OCI-M2 (cell line): ENCODE data around the gene ROBO1.

ENCODE experiments used
- DNase-seq: peaks from one replicate; lab custom pipeline; 2025; ENCODE audit not compliant: unreplicated experiment; lab: John Stamatoyannopoulos, UW

The ROBO1 gene

GRCh38 chr3:79385211-79385610 is 382.6 kb downstream of the ROBO1 start:
- DNase-seq: no peak

- DNase-seq: no peak
These were observed 384.3 kb downstream of the ROBO1 start for GRCh38 chr3:79383402-79384012.

DNA sequence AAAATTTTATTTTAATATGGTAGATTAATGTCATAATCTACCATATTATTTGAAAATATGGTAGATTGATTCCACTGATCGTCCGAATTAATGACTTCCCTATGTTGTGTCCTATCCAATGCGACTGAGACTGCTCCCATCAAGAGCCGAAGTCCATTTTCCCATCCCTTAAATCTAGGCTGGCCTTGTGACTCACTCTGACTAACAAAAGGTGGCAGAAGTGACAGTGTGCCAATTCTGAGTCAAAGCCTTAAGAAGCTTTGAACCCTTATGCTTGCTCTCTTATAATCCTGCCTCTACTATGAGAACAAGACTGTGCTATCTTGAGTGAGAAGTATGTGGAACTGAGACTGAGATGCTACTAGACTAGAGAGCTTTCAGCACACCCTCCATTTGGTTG is 387.2 kb downstream of the ROBO1 start:
- DNase-seq: no peak

DNA sequence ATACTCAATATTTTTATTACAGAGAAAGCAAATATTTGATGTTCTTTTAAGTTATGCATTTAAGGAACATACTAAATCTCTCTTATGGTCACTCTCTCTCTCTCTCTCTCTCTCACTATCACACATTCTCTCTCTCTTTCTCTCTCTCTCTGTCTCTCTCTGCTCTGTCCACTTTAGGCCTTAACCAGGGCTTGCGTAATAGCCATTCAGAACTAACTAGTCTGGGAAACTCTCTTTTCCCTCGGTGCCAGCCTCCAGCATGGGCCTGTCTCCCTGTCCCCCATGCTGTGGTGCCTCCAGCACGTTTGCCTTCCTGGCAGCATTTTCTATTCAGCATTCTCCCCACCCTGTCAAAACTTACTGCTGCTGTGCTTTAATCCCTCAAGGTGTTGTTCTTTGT is 389.7 kb downstream of the ROBO1 start:
- no peak for DNase-seq

DNA sequence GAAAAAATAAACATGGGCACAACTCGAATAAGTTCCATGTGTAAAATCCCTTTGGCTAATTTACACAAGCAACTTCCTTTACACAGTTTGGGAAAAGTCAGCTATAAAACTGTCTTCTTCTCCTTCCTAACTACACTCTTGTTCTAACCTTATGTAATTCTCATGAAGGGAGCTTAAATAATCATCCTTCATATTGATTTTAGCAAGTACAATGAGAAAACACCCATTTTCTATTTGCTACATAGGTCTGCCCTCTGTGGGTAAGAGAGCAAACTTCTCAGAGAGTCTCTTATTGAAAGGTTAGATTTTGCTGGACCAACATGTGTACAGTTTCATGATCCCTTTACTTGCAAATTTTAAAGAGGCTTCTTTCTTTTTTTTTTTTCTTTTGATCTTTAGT is 398.5 kb downstream of the ROBO1 start:
- DNase-seq: no peak

DNA sequence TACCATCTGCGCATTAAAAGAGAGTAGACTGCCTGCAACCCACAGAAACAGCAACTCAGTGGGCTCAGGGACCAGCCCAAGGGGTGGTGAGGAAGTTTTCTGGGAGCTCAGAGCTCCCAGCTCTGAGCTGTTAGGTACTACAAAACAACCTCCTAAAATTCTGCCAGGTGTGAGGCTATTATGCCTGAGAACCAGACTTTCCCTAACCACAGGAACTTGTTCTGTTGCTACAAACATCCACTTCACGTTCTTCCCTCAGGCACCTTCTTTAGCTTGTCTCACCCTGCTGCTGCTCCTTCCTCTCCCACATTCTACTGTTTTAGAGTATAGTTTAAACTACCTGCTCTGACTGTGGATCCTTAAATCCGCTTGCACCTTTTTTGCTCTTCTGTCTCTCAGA is 399.4 kb downstream of the ROBO1 start:
- no peak for DNase-seq

DNA sequence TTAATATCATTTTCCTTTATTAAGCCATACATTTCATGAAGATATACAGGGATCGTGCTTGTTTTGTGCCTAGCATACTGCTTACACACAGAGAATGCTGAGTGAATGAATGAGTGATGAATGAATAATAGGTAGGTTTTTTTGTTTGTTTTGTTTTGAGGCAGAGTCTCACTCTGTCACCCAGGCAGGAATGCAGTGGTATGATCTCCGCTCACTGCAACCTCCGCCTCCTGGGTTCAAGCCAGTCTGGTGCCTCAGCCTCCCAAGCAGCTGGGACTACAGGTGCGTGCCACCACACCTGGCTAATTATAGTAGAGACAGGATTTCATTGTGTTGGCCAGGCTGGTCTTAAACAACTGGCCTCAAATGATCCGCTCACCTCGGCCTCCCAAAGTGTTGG is 400.0 kb downstream of the ROBO1 start:
- no peak for DNase-seq

GRCh38 chr3:79367066-79367465 is 400.7 kb downstream of the ROBO1 start:
- no peak for DNase-seq

DNA sequence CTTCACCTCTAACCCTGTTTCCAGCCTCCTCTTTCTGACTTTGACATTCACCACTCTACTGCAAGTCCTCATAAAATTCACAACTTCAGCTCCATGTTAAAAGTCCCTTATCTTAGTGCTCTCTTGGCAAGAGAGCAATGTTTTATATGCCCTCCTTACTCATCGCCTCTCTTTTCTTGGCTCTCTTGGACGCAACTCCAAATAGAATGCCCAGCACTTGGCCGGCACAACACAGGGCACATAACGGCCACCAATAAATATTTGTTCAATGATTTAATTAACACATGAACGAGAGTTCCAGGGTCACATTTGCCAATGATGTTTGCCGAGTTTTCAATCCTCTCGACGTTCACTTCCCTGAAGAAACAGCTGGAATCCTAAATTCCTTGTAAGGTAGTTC is 401.4 kb downstream of the ROBO1 start:
- no peak for DNase-seq

GRCh38 chr3:79364784-79365183 is 403.0 kb downstream of the ROBO1 start:
- DNase-seq: no peak

DNA sequence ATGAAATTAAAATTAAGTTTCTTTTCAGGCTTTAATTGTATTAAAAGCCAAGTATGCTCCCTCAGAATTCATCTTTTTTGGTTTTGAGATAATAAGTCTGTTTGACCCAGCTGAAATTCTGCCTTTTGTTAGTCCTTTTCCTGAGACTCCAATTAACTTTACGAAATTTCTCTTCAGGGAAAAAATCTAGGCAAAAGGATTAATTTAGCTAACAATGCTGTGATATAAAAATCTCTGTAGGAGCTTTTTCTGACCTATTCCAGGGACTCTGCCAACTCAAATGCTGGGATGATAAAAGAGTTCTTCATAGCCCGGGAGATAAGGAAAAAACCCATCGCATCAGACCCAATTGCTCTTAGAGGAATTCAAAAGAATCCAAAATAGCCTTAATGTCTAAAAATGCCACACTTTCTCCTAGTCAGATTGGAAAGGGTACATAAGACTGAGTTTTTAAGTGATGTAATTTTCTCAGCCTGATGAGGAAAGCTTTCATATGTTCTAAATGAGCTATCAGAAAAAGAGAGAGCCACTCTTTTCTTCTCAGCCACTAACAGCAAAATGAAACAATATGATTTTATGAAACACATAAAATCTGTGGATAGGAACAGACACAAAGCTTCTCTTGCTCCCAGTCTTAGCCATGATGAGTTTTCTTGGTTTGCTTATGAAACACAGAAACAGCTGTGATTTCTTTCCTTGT is 405.1 kb downstream of the ROBO1 start:
- no peak for DNase-seq

DNA sequence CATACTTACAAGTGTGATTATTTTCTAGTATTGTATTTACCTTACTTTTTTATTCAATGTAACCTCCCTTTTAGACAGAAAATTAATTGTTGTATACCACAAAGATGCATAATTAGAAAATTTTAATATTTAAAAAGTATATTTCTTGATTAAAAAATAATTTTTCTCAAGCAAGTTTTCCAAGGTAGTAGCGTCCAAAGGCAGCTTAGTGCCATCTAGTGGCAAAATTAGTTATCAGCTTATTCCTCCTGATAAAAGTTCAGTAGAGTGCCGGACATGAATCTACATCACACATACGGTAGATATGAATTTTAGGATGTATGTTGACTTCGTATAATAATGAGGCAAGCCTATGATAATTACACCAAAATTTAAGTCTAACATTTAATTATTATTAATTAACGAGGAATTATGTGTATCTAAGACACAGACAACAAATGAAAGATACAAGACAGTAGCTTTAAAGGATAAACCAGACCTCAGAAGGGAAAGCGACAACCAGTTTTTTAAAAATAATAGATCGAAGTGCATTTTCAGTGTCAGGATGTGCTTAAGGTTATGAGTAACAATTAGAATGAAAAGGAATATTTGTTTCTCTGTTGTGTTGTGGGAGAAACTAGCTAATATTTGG is 405.9 kb downstream of the ROBO1 start:
- peak; percentile 37 for DNase-seq

DNA sequence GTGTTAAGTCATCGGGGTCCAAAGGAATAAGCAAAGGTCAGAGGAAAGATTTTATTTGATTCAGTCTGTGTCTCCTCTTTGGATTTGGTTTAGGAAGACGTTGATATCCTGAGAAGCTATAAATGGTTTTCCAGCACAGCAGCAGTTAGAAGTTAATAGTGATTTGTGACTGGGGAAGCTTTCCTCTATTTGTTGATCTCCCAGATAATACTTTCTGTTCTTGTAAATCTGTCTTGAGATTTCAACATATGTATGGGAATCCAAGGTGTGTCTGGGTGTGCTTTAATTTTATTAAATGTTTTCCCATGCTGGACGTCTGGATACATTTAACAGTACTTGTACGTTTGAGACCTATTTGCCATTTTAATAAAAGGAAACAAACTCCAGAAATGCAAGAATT is 409.5 kb downstream of the ROBO1 start:
- DNase-seq: no peak

GRCh38 chr3:79354179-79354688 is 413.6 kb downstream of the ROBO1 start:
- DNase-seq: no peak

- no peak for DNase-seq
These were observed 416.1 kb downstream of the ROBO1 start for GRCh38 chr3:79351699-79352098.

GRCh38 chr3:79344876-79345871 is 422.6 kb downstream of the ROBO1 start:
- DNase-seq: no peak

DNA sequence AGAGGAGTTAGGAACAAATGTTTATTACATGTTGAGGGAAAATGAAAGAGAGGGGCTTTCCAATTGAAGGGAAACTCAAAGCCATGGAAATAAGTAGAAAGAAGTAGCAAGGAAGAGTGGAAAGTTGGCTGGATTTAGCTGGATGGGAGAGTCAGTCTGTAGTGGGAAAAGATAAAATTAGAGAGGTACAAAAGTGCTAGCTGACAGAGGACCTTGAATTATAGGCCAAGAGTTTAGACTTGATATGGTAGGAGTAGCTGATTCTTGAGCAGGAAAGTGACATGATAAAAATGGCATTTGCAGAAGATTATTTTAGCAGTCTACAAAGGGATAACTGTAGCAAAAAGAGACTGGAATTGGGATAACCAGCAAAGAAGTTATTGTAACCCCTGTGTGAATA is 425.8 kb downstream of the ROBO1 start:
- no peak for DNase-seq

DNA sequence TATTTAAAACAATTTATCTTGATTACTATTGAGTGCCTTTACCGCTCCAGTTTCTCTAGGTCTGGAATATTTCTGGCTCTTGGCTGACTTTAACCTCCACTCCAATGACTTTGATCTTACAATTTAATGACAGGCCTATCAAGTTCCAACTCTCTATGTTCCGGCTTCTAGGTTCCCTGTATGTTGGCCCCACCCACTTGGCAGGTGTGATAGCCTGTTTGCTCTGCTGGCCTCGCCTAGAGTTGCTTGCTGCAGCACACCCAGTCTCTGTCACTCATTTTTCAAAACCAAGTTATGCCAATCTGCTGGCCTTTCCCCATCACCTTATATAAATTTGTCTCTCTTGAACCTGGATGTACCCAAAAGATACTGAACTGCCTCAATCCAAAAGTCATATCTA is 428.0 kb downstream of the ROBO1 start:
- DNase-seq: no peak

GRCh38 chr3:79337798-79338197 is 430.0 kb downstream of the ROBO1 start:
- DNase-seq: no peak

DNA sequence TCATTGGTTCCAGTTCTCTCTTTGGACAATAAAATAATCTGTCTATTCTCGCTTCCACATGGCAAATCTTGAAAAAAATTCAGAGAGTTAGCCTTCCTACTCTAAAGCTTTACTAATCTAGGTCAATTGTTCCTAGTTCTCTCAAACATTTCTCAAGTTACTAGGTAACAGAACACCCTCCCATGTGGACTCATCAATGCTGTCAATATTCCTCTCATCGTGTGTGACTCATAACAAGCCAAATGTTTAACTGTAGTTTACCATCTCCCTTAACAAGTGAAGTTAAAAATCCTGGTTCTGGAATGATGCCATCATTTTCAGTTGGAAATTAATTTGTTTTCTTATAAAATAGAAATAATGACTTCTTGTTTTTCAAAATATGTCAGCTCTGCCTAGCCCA is 438.6 kb downstream of the ROBO1 start:
- no peak for DNase-seq

GRCh38 chr3:79326642-79327041 is 441.2 kb downstream of the ROBO1 start:
- DNase-seq: no peak
